ENCODE results near the gene MEIS1.
"Not testable (repeated sequence)": the region's sequence is repeated elsewhere in the genome, so short reads cannot be mapped to it uniquely, and the experiment has no call there.

The MEIS1 gene

DNA sequence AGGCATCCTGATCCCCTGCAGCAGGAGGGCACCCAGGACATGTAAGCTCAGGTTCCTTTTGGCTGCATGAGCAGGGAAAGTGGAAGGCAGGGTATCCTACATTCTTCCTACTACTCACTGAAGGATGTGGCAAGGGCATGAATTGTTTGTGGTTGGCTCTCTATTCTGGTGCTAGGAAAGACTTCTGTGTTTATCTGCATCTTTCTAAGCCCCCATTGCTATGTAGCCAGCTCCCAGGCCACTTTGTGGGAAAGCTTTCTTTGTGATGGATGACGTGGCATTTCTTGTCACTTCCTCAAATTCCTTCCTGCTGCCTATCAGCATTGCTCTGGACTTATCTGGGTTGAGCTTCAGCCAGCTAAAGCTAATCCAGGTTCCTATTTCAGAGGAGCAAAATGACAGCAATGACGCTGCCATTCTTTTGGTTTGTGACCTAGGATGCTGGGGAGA lies 46.2 kb downstream of the MEIS1 start:
- H3K36me3 ChIP-seq (ENCODE audit: control insufficient read depth in 2 of 2, insufficient read depth in 1 of 2, low read length in 2 of 2): no peaks in the 10 kb centered on the region
- H3K4me1 ChIP-seq (ENCODE audit: control insufficient read depth, insufficient read depth, low read length): no peaks in the 10 kb centered on the region
- POLR2A ChIA-PET: no interaction called here
- H3K27ac ChIP-seq (ENCODE audit: extremely low read depth, low read depth, low read length): no peak overlapping the region
- CTCF ChIA-PET: no interaction called here
- H3K9me3 ChIP-seq (ENCODE audit: control insufficient read depth, insufficient read depth, low read depth, low read length): no peaks in the 10 kb centered on the region
- no peak for TF ChIP-seq IKZF3 (tag by site-specific recombination; IDR thresholded peaks at IDR 0.05)
- TF ChIP-seq YY1 (tag by site-specific recombination; IDR thresholded peaks at IDR 0.05): no peak
- TF ChIP-seq ZNF335 (tag by site-specific recombination; conservative IDR thresholded peaks at IDR 0.05): no peak
- TF ChIP-seq ZNF114 (tag by site-specific recombination; IDR thresholded peaks at IDR 0.05): no peak
- TF ChIP-seq, protein P1, sequence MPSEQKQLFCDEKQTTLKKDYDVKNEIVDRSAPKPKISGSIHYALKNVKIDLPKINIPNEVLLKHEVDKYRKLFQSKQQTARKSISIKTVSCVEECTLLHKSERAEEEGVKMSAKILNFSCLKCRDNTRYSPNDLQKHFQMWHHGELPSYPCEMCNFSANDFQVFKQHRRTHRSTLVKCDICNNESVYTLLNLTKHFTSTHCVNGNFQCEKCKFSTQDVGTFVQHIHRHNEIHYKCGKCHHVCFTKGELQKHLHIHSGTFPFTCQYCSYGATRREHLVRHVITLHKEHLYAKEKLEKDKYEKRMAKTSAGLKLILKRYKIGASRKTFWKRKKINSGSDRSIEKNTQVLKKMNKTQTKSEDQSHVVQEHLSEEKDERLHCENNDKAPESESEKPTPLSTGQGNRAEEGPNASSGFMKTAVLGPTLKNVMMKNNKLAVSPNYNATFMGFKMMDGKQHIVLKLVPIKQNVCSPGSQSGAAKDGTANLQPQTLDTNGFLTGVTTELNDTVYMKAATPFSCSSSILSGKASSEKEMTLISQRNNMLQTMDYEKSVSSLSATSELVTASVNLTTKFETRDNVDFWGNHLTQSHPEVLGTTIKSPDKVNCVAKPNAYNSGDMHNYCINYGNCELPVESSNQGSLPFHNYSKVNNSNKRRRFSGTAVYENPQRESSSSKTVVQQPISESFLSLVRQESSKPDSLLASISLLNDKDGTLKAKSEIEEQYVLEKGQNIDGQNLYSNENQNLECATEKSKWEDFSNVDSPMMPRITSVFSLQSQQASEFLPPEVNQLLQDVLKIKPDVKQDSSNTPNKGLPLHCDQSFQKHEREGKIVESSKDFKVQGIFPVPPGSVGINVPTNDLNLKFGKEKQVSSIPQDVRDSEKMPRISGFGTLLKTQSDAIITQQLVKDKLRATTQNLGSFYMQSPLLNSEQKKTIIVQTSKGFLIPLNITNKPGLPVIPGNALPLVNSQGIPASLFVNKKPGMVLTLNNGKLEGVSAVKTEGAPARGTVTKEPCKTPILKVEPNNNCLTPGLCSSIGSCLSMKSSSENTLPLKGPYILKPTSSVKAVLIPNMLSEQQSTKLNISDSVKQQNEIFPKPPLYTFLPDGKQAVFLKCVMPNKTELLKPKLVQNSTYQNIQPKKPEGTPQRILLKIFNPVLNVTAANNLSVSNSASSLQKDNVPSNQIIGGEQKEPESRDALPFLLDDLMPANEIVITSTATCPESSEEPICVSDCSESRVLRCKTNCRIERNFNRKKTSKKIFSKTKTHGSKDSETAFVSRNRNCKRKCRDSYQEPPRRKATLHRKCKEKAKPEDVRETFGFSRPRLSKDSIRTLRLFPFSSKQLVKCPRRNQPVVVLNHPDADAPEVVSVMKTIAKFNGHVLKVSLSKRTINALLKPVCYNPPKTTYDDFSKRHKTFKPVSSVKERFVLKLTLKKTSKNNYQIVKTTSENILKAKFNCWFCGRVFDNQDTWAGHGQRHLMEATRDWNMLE (tag by site-specific recombination; conservative IDR thresholded peaks at IDR 0.05; ENCODE audit: low read depth): no peak
- no peak overlapping the region for H3K4me3 ChIP-seq (ENCODE audit: low read depth, low read length)

GRCh38 chr2:66485252-66485651 lies 50.3 kb downstream of the MEIS1 start:
- CTCF ChIA-PET; H3K4me3 ChIP-seq (ENCODE audit: low read depth, low read length); H3K4me1 ChIP-seq (ENCODE audit: control insufficient read depth, insufficient read depth, low read length); H3K27ac ChIP-seq (ENCODE audit: extremely low read depth, low read depth, low read length); H3K9me3 ChIP-seq (ENCODE audit: control insufficient read depth, insufficient read depth, low read depth, low read length); H3K36me3 ChIP-seq (ENCODE audit: control insufficient read depth in 2 of 2, insufficient read depth in 1 of 2, low read length in 2 of 2); POLR2A ChIA-PET: not testable (repeated sequence)
- TF ChIP-seq ZNF146 (tag by site-specific recombination; IDR thresholded peaks at IDR 0.05): peak; percentile 70

DNA sequence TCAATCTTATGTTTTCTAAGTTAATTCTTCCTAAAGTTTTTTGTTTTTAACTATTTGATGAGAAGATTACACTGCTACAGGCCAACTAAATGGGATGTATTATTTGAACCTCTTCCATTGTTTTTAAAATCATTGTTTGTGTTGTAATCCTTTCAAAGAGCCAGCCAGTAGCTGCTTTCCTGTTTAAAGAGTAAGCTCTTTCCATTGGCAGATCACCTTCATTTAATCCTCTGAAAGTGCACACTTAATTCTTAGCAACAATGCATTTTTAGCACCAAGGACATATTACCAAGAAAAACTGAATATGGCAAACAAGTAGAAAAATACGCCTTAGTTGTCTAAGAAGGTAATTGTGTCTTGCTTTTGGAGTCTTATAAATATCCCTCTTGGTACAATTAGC lies 54.0 kb downstream of the MEIS1 start:
- ChIA-PET POLR2A (no interaction called here), CTCF (interaction anchor here (0.6 kb wide), 1 partner anchor 111 kb away, joined by 3 read pairs; no protein-coding TSS in a partner anchor)
- Histone ChIP-seq H3K27ac (ENCODE audit: extremely low read depth, low read depth, low read length) (no peak overlapping the region), H3K36me3 (ENCODE audit: control insufficient read depth in 2 of 2, insufficient read depth in 1 of 2, low read length in 2 of 2) (no peaks in the 10 kb centered on the region), H3K4me1 (ENCODE audit: control insufficient read depth, insufficient read depth, low read length) (peaks cover 13% of the 10 kb centered on the region), H3K9me3 (ENCODE audit: control insufficient read depth, insufficient read depth, low read depth, low read length) (no peaks in the 10 kb centered on the region), H3K4me3 (ENCODE audit: low read depth, low read length) (no peak overlapping the region)
- TF ChIP-seq, protein P2, sequence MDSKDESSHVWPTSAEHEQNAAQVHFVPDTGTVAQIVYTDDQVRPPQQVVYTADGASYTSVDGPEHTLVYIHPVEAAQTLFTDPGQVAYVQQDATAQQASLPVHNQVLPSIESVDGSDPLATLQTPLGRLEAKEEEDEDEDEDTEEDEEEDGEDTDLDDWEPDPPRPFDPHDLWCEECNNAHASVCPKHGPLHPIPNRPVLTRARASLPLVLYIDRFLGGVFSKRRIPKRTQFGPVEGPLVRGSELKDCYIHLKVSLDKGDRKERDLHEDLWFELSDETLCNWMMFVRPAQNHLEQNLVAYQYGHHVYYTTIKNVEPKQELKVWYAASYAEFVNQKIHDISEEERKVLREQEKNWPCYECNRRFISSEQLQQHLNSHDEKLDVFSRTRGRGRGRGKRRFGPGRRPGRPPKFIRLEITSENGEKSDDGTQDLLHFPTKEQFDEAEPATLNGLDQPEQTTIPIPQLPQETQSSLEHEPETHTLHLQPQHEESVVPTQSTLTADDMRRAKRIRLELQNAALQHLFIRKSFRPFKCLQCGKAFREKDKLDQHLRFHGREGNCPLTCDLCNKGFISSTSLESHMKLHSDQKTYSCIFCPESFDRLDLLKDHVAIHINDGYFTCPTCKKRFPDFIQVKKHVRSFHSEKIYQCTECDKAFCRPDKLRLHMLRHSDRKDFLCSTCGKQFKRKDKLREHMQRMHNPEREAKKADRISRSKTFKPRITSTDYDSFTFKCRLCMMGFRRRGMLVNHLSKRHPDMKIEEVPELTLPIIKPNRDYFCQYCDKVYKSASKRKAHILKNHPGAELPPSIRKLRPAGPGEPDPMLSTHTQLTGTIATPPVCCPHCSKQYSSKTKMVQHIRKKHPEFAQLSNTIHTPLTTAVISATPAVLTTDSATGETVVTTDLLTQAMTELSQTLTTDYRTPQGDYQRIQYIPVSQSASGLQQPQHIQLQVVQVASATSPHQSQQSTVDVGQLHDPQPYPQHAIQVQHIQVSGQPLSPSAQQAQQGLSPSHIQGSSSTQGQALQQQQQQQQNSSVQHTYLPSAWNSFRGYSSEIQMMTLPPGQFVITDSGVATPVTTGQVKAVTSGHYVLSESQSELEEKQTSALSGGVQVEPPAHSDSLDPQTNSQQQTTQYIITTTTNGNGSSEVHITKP (tag by site-specific recombination; IDR thresholded peaks at IDR 0.05): no peak
- TF ChIP-seq KLF10 (tag by site-specific recombination; IDR thresholded peaks at IDR 0.05) (no peak), ZIC2 (tag by site-specific recombination; IDR thresholded peaks at IDR 0.05) (no peak), ZNF157 (tag by site-specific recombination; IDR thresholded peaks at IDR 0.05) (no peak), ZNF561 (tag by site-specific recombination; IDR thresholded peaks at IDR 0.05; ENCODE audit: borderline replicate concordance) (no peak), ZNF394 (tag by site-specific recombination; IDR thresholded peaks at IDR 0.05; ENCODE audit: borderline replicate concordance) (no peak), GLI4 (tag by site-specific recombination; IDR thresholded peaks at IDR 0.05) (no peak), GLIS1 (tag by site-specific recombination; IDR thresholded peaks at IDR 0.05) (no peak), ZNF354C (tag by site-specific recombination; IDR thresholded peaks at IDR 0.05; ENCODE audit: borderline replicate concordance, low read depth) (no peak), ZNF707 (tag by site-specific recombination; IDR thresholded peaks at IDR 0.05) (no peak), ZNF138 (tag by site-specific recombination; IDR thresholded peaks at IDR 0.05; ENCODE audit: borderline replicate concordance) (no peak), TCF7L2 (IDR thresholded peaks at IDR 0.05; ENCODE audit: borderline replicate concordance, low read depth, low read length) (no peak), SP7 (tag by site-specific recombination; IDR thresholded peaks at IDR 0.05) (no peak), ZNF623 (tag by site-specific recombination; IDR thresholded peaks at IDR 0.05) (no peak), YY1 (tag by site-specific recombination; IDR thresholded peaks at IDR 0.05) (no peak), ZNF211 (tag by site-specific recombination; IDR thresholded peaks at IDR 0.05; ENCODE audit: low read depth) (no peak), KLF9 (tag by site-specific recombination; IDR thresholded peaks at IDR 0.05; ENCODE audit: low read depth) (no peak)
- TF ChIP-seq, protein P3, sequence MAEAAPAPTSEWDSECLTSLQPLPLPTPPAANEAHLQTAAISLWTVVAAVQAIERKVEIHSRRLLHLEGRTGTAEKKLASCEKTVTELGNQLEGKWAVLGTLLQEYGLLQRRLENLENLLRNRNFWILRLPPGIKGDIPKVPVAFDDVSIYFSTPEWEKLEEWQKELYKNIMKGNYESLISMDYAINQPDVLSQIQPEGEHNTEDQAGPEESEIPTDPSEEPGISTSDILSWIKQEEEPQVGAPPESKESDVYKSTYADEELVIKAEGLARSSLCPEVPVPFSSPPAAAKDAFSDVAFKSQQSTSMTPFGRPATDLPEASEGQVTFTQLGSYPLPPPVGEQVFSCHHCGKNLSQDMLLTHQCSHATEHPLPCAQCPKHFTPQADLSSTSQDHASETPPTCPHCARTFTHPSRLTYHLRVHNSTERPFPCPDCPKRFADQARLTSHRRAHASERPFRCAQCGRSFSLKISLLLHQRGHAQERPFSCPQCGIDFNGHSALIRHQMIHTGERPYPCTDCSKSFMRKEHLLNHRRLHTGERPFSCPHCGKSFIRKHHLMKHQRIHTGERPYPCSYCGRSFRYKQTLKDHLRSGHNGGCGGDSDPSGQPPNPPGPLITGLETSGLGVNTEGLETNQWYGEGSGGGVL (tag by site-specific recombination; IDR thresholded peaks at IDR 0.05): no peak

All from HEK293 (cell line).